K562 treated with DMSO at 1 percent for 4 hours (cell line): ENCODE measurements around the gene DCANP1. TPM values are rescaled to one million over a fixed set of nuclear protein-coding genes. Genes with fewer than 3 reads are reported as not detected.

Source experiments
- total RNA-seq: library from RNA; unstranded; fragments of 300-600 nt; gene quantifications from 2 replicates; pipeline ENCODE4 v1.2.3, GENCODE V29; 2022; ENCODE audit not compliant: insufficient read depth

The DCANP1 gene, protein sequence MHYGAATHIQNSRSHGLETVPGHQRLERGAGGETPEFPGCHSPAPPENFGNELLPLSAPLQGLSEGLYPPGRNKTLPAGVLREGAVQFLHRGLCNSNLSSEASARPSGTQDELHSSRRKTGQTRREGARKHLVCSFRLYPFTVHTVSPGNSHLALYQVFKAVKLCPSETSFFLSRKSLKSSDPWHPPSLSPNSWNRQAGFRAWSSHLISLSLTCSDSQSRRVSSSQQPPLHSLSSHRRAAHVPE
- total RNA-seq = not detected in 2 replicates

DNA sequence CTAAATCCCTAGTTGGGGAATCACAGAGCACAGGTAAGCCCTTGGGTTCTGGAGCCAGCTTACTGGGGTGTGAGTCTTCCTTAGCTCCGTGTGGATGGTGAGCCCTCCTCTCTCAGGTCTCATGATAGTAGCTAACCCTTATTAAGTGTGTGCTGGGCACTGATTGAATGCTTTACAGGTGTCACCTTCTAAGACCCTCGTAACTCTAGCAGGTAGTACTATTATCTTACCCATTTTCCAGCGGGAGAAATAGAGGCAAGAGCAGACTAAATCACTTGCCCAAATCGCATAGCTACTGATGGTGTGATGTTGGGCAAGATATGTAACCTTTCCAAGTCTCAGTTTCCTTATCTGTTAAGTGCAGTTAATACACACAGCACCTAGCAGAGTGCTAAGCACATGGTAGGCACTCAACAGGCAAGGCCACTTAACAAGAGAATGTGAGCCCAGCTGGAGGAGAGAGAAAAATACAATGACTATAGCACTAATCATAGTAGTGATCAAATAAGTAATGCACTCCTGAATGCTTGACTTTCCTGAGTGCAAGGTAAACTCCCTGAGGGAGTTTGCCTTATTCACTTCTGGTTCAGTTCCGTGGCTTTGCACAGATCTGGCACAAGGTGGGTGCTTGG is at the start of gene DCANP1:
Gene DCANP1 (minus strand): TSS at position 51 of the 632 bp plus-strand sequence. CDS start 240 bp downstream, outside the sequence.

DNA sequence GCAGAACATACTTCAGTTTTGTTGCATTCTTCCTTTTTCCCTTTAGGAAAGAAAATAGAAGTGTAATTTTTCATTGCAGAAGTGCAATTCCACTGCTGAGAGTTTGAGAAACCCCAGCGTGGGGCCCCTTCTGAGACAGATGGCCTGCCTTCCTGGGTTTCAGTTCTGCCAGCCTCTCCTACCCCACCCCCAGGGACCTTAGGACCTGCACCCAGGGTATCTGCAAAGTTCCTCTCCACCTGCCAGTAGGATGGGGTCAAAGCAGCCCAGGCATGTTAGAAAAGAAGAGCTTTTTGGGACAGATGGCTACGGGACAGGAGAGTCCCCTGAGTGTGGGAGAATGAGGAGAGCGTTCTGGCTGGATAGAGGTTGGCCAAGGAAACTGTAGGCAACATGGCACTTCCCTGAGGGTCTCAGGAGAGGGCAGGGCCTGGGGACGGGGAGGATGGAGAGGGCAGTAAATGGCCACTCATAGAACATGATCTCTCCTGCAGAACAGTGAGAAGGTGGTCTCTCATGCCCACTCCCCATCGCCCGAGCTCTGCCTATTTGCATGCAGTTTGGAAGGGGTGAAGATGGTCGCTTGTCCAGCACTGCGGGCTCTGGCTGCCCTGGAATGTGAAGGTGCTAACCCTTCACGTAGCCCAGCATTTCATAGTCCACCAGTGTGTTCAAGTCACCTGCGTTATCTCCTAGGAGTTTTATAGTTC is 5.3 kb upstream of the DCANP1 start, which contains the start of gene TIFAB:
Gene TIFAB (minus strand): TSS at position 31 of the 710 bp plus-strand sequence. CDS start 2,412 bp downstream, outside the sequence.

DNA sequence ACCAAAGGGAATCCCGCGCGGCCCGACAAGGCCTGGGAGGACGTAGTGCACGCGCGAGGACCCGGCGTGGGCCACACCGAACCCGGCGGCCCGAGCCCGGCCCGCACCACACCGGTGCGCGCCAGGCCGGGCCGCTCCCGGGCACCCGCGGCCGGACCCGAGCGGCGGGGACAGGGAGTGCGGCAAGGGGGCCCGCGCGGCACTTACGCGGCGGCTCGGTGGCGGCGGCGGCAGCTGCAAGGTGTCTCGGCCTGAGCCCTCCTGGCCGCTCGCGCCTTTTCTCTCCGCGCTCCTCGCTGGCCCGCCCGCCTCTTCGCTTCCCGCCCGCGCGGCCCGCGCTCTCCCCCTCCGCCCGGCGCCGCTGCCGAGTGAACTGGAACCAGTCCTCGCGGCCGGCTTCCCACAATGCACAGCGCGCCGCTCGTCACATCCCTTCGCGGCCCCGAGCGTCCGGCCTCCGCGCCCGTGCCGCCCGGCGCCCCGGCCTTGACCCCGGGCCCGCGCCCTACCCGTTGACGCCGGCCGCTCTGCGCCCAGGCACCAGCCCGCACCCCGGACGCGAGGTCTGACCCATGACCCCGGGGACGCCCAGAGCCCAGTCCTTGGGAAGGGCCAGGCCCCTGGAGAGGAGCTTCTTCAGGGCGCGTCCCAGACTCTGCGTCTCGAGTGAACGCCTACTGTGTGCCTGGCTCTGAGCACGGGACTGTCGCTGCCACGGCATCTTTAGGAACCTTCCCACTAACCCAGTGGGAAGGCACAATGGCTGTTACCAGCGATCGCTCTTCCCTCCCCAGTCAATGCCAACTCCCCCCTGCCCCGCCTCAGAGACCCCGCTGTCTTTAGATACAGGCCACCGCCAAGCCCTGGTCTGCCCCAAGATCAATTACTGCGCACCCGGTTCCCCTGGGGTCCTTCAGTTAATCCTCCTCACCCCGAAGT is 48.0 kb downstream of the DCANP1 start, which contains the start of gene MACROH2A1:
Gene MACROH2A1 (minus strand): TSS at position 377 of the 939 bp plus-strand sequence. CDS start 10,138 bp downstream, outside the sequence.

Other genes starting within 250 kb of the DCANP1 start
- 186 TPM in 2 replicates for gene MACROH2A1, start 48.1 kb downstream of the DCANP1 start, total RNA-seq
- not detected in 2 replicates for gene TIFAB, start 5.0 kb upstream of the DCANP1 start, total RNA-seq
- not detected in 2 replicates for gene NEUROG1, start 88.6 kb upstream of the DCANP1 start, total RNA-seq
- not detected in 2 replicates for gene CXCL14, start 131.6 kb upstream of the DCANP1 start, total RNA-seq